Astrocyte of the spinal cord (primary cell): ENCODE results near the gene MSRB1.

Source experiments
- DNase-seq: peaks from one replicate; pipeline ENCODE4 v3.0.0; 2011; ENCODE audit warnings: low read depth, low spot score
- H3K4me3 ChIP-seq: 2 replicates; pipeline ENCODE4 v1.5.1; 2011; ENCODE audit warnings: low read depth, mild to moderate bottlenecking, low read length, moderate library complexity
- CTCF ChIP-seq: IDR thresholded peaks from 2 replicates; pipeline ENCODE4 v1.5.1; 2012; ENCODE audit warnings: low read depth, mild to moderate bottlenecking, low read length, inconsistent platforms
- in situ Hi-C: cut with HindIII; loops from 2 replicates; pipeline ENCODE4 v1.10.0; 2017; ENCODE audit warnings: low sequenced_read_pairs

Gene MSRB1

DNA sequence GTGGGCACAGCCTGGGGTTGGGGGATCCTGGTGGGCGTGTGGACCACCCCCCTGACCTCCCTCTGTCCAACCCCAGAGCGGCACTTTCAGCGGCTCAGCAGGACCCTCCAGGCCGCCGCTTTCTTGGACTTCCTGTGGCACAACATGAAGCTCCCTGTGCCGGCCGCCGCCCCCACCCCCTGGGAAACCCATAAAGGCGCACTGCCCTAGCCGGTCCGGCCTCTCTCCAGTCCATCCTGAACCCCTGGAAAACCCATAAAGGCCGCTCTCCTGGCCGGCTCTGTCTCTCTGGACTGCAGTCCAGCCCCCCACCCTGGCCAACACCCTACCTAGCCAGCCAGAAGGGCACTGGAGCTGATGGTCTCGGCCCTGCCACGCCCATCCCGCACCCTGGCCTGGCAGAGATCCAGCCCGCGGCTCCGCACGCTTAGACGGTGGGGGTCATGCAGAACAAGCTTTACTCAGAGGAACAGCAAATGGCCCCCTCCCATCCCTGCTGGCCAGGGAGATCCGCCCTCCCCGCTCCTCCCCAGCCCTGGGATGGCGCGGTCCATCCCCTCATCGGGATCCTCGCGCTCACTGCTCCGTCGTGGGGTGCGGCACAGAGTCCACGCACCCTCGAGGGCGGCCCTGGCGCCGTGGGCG, 35.6 kb upstream of the MSRB1 start:
- H3K4me3 ChIP-seq: no peak overlapping the region
- in situ Hi-C loops: no loop called here
- DNase-seq: no peak
- no peak for TF ChIP-seq CTCF

- in situ Hi-C loops: no loop called here
- H3K4me3 ChIP-seq: no peak overlapping the region
- no peak for TF ChIP-seq CTCF
- DNase-seq: no peak
Measured at GRCh38 chr16:1977875-1978268, 34.9 kb upstream of the MSRB1 start.

DNA sequence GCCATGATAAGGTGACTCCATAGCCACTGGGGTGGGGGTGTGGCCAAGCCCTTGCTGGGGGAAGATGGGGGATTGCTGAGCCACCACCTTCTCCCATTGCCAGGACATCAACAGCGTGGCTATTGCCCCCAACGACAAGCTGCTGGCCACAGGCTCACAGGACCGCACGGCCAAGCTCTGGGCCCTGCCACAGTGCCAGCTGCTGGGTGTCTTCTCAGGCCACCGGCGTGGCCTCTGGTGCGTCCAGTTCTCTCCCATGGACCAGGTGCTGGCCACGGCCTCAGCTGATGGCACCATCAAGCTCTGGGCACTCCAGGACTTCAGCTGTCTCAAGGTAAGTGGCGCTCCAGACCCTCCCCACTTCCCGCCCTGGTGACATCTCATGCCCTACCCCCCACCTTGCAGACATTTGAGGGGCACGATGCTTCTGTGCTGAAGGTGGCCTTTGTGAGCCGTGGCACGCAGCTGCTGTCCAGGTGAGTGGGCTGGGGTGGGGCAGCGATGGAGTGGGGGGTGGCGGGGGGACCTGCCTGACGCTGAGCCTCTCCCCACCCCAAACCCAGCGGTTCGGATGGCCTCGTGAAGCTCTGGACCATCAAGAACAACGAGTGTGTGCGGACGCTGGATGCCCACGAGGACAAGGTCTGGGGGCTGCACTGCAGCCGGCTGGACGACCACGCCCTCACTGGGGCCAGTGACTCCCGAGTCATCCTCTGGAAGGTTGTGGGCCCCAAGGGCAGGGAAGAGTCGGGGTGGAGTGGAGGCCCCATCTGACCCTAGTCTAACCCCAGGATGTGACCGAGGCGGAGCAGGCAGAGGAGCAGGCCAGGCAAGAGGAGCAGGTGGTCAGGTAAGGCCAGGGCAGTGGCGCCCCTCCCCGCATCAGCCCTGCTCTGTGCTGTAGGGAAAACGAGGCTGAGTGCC, 34.2 kb upstream of the MSRB1 start:
- TF ChIP-seq CTCF: no peak
- no peak overlapping the region for H3K4me3 ChIP-seq
- no peak for DNase-seq
- in situ Hi-C loops: no loop called here

- DNase-seq: no peak
- in situ Hi-C loops: no loop called here
- H3K4me3 ChIP-seq: no peak overlapping the region
- TF ChIP-seq CTCF: no peak
Measured at GRCh38 chr16:1976216-1976520, 33.2 kb upstream of the MSRB1 start.

DNA sequence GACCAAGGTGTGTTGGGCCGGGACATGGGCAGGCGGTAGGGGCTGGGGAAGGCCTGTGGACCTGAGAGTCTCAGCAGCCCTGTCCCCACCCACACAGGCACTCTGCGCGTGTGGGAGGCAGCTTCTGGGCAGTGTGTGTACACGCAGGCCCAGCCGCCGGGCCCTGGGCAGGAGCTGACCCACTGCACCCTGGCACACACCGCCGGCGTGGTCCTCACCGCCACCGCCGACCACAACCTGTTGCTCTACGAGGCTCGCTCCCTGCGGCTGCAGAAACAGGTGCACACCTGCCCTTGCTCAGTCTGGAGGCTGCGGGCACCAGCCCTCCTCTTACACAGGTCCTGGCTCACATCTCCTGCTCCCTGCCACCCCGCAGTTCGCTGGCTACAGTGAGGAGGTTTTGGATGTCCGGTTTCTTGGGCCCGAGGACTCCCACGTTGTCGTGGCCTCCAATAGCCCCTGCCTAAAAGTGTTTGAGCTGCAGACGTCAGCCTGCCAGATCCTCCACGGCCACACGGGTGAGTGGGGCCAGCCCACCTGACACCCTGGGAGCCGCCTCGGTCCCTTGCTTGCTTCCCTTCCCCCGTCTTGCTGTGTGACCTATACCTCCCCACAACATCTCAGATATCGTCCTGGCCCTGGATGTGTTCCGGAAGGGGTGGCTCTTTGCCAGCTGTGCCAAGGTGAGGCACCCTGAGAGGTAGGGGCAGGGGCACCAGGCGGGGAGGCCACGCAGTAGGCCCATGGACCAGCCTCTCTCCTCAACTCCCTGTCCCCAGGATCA, 32.6 kb upstream of the MSRB1 start:
- no peak for DNase-seq
- H3K4me3 ChIP-seq: no peak overlapping the region
- no peak for TF ChIP-seq CTCF
- in situ Hi-C loops: no loop called here

DNA sequence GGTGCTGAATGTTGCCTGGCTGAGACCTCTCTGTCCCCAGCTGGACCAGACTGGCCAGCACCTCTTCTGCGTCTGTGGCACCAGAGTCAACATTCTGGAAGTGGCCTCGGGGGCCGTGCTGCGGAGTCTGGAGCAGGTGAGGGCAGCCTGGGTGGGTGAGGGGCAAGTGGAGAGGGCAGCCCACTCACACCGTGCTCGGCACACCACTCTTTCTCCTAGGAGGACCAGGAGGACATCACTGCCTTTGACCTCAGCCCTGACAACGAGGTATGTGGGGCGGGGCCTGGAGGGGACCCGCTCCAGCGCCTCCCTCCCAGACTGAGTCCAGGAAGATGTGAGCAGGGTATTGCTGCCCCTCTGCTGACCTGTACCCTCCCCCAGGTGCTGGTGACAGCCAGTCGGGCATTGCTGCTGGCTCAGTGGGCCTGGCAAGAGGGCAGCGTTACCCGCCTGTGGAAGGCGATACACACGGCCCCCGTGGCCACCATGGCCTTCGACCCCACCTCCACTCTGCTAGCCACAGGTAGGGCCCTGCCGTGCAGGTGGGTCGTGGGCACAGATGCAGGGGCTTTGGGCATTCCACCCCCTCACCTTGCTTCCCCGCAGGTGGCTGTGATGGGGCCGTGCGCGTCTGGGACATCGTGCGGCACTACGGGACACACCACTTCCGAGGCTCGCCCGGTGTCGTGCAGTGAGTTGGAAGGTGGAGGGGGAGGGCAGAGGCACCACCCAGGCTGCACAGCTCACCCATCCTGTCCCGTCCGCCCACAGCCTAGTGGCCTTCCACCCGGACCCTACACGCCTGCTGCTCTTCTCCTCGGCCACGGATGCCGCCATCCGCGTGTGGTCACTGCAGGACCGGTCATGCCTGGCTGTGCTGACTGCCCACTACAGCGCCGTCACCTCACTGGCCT, 31.4 kb upstream of the MSRB1 start:
- no peak overlapping the region for H3K4me3 ChIP-seq
- in situ Hi-C loops: no loop called here
- TF ChIP-seq CTCF: no peak
- DNase-seq: no peak
